HG03442 (cell line): ENCODE results near the gene MORC2.

Experiments used
- ATAC-seq: cut with Tn5 transposase; IDR thresholded peaks from one replicate; pipeline ENCODE4 v1.9.1; 2021; ENCODE audit warnings: mild to moderate bottlenecking, moderate library complexity; ENCODE audit not compliant: unreplicated experiment

The MORC2 gene

DNA sequence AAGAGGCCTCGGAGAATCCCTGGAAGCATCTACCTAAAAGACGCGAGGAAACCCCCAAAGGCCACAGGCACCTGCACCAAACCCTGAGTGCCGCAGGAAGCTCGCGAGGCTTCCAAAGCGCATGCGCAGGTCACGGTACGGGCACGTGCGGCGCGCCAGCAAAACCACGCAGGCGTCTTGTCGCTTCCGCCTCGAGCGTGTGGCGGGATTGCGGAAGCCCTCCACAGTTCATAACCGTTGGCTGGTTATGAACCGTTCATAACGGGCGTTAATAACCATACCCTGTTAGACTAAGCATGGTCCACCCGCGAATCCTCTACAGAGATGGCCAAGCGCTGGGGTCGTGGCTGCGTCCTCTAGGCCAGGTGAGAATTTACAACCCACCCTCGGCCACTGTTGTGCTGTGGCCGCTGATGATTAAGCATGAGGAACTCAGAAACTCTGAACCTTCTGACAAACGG is 46.4 kb downstream of the MORC2 start:
- ATAC-seq: no peak

DNA sequence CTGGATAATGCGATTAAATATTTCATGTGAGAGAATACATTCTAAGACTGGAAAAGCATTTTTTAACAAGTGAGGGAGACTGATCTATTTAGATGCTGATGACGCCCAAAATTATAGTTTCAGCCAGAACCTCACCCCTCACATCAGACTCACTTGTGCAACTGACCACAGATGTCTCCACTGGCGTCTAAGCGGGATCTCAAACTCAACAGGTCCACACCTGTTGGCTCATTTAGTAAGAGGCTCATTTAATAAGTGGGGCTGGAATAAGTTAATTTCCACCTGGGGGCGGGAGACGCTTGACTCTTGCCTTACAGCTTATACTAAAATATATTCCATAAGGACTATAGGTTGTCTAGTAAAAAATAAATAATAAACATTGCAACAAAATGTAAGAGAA is 47.5 kb downstream of the MORC2 start:
- ATAC-seq: no peak

DNA sequence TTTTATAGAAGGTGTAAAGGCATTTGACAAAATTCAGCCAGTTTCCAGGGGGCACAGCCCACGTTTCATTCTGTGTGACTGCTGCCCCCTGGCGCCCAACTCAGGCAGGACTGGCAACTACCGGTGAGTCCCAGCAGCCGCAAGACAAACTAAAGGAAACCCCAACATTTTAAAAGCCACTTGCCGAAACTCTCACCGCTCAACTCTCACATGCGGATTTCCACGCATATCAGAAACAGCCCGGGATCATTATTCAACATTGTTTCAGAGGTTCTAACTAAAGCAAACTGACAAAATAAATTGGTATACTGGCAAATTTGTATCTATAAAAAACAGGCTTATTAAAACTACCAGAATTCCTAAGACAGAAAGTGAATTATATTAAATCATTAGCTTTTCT is 48.2 kb downstream of the MORC2 start:
- ATAC-seq: no peak

DNA sequence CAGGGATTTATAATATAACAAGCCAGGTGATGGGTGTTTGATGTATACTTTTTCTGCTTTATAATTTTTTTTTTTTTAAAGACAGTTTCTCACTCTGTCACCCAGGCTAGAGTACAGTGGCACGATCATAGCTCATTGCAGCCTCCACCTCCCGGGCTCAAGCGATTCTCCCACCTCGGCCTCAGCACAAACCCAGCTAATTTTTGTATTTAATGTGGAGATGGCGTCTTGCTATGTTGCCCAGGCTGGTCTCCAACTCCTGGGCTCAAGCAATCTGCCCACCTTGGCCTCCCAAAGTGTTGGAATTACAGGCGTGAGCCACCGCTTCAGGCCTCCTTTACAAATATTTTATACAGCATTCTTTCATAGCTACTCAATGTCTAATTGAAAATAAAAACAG is 48.6 kb downstream of the MORC2 start:
- no peak for ATAC-seq

DNA sequence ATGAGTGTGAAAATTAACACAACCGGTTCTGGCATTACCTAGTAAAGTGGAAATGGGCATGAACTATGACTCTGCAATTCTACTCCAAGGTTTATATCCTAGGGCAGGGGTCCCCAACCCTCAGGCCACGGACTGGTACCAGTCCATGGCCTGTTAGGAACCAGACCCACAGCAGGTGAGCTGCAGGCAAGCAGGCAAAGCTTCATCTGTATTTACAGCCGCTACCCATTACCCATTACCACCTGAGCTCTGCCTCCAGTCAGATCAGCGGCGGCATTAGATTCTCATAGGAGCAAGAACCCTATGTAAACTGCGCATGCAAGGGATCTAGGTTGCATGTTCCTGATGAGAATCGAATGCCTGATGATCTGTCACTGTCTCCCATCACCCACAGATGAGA is 49.8 kb downstream of the MORC2 start:
- ATAC-seq: no peak

DNA sequence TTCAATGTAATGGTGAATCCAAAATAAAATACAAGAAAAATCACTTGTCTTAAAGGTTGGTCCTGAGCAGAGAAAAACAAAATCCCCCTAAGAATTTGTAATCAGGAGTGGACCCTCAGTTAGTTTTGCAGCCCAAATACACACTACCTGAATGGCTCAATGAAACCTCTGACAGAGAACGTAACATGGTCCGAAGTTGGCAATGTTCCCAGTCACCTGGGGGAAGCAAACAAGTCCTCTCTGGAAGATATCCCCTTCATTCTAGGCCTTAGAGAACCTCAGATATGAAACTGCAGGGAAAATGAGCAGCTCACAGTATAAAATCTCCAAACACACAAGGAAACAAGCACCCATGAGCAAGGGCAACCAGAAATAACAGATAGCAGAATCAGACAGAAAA is 58.2 kb downstream of the MORC2 start:
- no peak for ATAC-seq

DNA sequence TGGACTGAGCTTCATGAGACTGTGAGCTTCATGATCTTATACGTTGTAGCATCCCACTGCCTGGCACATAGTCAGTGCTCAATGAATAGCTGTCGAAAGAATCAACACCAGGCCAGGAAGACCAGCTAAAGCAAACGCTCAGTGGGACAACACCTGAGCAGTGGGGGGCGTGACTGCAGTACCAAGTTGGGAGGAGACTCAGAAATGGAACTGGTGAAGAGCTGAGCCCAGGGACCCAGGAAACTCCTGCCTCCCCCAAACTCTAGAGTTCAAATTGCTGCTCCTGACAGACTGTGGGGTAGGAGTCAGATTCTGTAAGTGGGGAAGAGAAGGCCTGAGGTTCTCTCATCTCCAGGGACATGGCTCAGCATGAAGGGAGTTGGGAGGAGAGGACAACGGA is 59.3 kb downstream of the MORC2 start:
- no peak for ATAC-seq

DNA sequence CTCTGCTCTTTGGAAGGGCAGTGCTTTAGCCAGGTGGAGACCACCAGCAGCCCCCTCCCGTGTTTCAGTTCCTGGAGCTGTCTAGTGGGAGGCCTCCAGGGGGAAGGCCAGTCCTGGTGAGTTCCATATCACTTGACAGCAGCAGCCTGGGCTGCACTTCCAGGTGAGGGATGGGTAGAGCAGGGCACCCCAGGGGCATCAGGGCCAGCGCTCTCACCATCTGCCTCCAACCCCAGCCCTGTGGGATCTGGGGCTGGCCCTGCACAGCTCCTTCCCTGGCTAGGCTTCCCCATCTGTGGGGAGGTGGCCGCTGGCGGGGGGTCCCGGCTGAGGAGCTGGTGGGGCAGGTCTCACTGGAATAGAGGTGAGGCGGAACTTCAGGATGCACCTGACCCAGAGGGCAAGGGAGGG is 60.5 kb downstream of the MORC2 start:
- no peak for ATAC-seq

DNA sequence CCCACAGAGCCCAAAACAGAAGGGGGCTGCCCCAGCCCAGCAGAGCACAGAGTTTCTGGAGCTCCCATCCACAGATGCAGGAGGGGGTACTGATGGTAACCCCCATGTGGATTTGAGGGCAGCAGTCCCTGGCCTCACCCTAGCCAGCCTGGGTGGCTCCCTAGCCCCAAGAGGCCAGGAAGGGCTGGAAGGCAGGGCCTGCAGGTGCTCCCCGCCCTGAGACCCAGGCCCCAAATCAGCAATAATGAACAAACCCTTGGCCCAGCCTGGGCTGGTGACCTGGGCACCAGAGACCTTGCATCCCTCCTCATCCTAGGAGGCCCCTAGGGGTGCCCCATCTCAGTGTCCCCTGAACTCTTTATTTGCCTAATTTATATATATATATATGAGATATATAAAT is 61.6 kb downstream of the MORC2 start:
- ATAC-seq: no peak

DNA sequence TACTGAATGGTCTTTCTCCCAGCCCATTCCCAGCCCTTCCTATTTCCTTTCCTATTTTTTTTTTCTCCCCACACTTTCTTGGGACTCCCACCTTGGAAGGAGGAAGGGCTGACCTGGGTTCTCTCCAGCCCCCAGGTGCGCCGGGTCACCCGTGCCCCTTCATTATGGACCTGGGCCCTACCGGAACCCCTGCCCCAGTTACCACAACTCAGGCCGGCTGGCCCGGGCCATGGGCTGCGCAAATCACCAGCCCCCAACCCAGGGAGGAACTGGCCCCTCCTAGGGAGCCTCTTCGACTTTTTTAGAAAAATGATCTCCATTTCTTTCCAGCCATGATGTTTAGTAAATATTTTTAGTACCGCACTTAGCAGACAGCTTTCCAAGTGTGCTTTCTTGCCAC is 62.2 kb downstream of the MORC2 start:
- ATAC-seq: no peak

DNA sequence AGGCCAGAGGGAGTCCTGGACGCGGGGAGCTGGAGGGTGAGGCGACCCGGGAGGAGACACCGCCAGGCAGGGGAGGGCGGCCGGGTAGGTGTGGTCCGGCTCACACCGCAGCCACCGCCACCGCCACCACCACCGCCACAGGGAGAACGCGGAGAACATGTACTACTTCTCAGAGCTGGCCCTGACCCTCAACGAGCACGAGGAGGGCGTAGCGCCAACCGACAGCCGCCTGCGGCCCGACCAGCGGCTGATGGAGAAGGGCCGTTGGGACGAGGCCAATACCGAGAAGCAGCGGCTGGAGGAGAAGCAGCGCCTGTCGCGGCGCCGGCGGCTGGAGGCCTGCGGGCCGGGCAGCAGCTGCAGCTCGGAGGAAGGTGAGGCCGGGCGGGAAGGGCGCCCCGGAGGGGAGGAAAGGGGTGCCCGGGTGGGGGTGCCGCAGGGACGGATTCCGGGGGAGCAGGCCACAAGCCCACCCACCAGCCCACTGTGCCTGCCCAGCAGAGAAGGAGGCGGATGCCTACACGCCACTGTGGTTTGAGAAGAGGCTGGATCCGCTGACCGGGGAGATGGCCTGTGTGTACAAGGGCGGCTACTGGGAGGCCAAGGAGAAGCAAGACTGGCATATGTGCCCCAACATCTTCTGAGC is 62.8 kb downstream of the MORC2 start:
- ATAC-seq: no peak

DNA sequence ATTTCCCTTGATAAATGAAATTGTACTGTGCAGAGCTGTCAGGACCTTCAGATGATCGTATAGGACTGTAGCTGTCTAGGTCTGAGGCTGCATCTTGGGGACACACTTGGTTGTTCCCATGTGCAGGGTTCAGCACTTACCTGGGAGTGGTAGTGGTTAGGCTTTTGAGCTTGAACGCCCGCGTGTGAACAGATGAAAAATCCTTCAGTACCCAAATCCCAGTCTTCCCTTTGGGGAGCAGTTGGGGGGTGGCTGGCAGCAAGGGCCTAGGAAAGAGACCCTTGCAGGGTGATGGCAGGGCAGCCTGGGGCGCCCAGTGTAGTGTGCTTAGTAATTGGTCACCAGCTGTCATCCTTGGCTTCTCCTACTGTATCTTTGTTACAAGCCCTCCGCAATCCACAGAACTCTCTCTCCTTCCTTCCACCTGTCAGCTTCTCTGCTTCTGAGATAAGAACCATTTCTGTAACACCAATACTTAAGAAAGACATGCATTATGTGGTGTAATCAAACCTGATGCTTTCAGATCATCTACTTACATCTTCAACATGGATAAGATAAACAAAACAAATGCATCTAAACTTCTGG is 64.6 kb downstream of the MORC2 start:
- no peak for ATAC-seq

DNA sequence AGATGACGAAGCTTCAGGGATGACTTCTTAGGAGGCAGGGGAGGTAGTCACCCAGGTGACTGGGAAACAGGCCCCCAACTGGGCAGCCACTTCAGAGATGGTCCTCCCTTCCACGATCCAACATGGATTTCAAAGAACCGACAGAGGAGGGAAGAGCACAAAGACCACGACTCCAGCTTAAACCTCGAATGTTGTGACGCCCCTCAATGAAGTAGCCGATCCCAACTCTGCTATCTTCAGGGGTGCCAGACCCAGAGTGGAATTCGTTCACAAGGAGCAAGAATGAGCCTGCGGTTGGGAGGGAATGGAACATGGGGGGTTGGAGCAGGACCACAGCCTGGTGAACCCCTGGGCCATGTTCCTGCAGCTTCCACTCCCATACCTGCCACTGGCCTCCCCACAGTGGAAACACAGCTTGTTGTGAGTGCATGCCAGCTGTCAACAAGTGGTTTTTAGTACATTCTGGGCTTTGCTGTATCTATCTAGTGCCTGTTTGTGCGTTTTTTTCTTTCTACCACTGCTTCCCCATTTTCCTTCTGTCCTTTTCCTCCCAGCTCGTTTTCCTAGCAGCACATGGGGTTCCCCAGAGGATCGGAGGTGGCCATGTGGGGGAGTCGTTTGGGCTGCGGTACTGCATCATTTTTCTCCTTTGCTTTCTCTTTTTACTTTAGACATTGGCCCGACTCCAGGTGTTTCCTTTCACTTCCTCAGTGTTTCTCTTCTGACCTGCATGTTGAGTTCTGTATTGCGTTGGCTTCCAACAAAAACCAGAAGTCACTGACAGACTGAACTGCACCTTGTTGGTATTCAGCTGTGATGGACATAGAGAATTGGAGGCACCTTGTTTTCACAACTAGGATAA is 65.8 kb downstream of the MORC2 start:
- ATAC-seq: no peak

DNA sequence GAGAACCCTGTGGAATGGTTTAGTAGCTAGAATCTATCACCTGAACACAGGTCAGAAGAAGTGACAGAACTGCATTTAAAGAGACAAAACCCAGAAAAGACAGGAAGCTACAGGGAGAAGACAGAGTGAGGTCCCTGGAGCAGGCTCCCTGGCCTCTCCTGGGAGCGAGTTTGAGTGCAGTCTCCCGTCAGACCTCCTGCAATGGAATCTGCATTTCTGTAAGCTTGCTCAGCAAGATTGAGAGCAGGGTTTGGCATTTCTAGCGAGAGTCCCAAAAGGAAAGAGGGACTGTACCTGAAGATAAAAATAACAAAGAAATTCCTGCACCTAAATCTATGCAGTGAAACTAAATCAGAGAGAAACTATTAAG is 74.2 kb downstream of the MORC2 start:
- no peak for ATAC-seq

DNA sequence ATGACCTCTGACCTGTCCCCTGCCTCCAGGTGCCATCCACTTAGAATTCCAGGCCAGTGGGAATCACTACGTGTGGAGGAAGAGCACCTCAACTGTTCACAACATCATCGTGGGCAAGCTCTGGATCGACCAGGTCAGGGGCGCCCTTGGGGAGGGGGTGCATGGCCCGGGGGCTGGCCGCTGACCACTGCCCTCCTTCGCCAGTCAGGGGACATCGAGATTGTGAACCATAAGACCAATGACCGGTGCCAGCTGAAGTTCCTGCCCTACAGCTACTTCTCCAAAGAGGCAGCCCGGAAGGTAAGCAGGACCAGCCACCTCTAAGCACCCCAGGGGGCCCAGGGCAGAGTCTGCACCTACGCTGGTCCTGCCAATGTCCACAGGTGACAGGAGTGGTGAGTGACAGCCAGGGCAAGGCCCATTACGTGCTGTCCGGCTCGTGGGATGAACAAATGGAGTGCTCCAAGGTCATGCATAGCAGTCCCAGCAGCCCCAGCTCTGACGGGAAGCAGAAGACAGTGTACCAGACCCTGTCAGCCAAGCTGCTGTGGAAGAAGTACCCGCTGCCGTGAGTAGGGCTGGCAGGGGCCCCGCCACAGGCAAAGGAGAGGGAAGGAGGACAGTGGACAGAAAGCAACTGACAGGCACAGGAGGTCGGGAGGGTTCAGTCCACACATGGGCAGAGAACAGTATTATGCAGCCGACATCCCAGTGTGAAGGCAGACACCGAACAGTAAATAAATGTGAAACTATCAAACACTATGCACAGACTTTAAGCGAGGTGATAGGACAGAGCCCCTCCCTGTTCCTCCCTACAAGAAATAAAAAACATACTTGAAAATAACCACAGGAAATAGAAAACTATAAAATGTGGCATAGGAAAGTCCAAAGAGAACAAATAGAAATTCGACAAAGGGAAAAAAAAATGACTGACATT is 74.9 kb downstream of the MORC2 start:
- ATAC-seq: no peak

DNA sequence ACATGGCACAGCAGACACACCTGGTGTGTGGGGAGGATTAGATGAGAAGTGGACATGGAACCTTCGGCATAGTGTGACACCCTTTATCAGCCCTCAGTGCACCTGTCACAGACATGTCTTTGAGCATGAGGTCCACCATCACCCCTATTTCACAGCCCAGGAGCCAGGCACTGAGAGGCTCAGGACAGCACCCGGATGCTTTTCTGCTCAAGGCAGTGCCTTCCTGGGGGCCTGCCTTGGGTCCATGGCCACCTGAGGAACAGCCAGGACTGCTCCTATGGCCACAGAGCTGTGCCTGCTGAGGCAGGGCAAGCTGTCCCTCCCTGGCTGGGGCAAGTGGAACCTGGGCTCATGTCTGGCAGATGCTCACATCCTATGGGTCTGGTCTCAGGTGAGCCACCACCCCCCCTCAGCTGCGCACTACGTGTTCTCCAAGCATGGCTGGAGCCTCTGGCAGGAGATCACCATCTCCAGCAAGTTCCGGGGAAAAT is 75.8 kb downstream of the MORC2 start:
- ATAC-seq: no peak

DNA sequence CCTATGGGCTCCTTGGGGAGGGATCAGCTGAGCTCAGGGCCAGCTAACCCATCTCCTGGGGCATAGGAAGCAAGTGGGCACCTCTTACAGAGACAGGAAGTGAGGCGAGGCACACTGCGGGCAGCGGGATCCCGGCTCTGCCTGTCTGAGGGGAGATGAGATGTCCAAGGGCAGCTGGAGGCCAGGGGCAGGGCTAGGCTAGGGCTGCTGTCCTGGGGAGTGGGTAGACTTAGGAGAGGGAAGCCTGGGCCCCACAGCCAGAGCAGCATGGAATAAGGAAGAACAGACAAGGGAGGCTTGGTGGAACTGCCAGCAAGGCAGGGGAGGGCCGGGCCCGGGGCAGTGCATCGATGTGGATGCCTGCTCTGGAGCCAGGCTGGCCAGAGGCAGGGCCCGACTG is 76.3 kb downstream of the MORC2 start:
- ATAC-seq: no peak

DNA sequence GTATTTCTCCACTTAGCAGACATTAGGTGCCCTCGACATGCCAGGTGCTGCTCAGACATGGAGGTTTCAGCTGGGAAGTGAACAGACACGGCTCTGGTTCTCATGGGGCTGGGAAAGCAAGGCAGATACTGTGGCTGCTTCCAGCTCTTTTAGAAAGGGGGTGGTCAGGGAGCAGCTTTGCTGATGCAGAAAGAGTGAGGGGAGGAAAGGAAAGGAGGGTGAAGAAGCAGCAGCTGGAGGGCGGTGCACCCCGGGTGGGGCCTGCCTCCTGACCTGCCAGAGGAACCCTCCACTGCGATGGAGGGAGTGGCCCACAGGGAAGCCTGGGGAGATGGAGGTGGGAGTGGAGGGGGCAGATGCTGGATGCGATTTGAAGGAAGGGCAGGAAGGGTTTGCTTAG is 76.8 kb downstream of the MORC2 start:
- ATAC-seq: no peak

DNA sequence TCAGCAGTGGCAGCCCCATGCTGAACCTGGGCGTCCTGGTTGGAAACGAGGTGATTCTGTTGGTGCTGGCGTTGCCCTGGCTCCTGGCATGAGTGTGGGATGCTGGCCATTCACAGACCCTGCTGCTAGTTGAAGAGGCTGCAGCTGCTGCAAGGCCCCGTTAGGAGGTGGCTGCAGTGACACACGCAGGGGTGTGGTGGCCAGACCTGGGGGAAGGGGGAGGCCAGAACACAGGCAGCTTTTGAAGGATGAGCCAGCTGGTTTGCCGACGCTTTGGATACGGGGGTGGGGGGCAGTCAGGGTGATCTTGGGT is 77.2 kb downstream of the MORC2 start:
- ATAC-seq: no peak

DNA sequence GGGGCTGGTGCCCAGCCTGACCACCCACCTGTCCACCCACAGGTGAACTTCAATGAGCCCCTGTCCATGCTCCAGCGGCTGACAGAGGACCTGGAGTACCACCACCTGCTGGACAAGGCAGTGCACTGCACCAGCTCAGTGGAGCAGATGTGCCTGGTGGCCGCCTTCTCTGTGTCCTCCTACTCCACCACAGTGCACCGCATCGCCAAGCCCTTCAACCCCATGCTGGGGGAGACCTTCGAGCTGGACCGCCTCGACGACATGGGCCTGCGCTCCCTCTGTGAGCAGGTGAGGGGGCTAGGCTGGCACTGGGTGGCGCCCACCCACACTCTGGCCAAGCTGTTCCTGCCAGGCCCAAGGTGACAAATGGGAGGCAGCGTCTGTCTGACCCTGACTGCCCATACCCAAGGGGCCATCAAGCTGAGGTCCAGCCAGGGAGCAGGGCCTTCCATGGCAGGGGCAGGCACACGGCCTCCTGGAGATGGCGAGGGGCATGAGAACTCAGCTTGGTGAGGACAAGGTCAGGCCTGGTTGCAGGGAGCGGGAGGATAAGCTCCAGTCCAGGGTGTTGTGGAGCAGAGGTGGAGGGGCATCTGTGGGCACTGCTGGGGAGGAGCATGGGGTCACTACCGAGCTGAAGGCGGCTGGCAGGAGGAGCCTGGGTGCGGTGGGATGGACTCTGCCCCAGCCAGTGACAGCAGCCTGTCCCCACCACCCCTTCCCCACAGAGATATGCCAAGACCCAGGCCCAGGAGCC is 77.7 kb downstream of the MORC2 start:
- no peak for ATAC-seq
